GM13977 (cell line): Measurements from ENCODE around the gene DYRK1A.

ENCODE experiments used
- DNase-seq: peaks from one replicate; pipeline ENCODE4 v3.0.0; 2012; ENCODE audit warnings: low spot score
- CTCF ChIP-seq: IDR thresholded peaks from 2 replicates; pipeline ENCODE4 v1.5.1; 2012; ENCODE audit warnings: mild to moderate bottlenecking, control low read depth; ENCODE audit not compliant: insufficient read depth; ENCODE audit errors: extremely low read depth, missing control alignments
- in situ Hi-C: fragments of 300-500 bp; cut with MboI; formaldehyde crosslinking; loops from one replicate; pipeline ENCODE4 v1.12.0; 2022; ENCODE audit warnings: low sequenced_read_pairs, low pct_unique_long_range_greater_than_20kb, mixed read lengths, inconsistent platforms; ENCODE audit not compliant: unreplicated experiment

DYRK1A gene

GRCh38 chr21:37364722-37365121 is 1.9 kb upstream of the DYRK1A start:
- TF ChIP-seq CTCF = no peak
- in situ Hi-C loops = no loop called here
- peak; percentile 26 for DNase-seq

- no peak for DNase-seq
- in situ Hi-C loops = no loop called here
- no peak for TF ChIP-seq CTCF
Observed at GRCh38 chr21:37365517-37366481, 774 bp upstream of the DYRK1A start.

- in situ Hi-C loops = no loop called here
- DNase-seq = no peak
- no peak for TF ChIP-seq CTCF
Observed at GRCh38 chr21:37367336-37367702, 746 bp downstream of the DYRK1A start.

- no peak for TF ChIP-seq CTCF
- peak; percentile 48 for DNase-seq
- in situ Hi-C loops = no loop called here
Observed at GRCh38 chr21:37367703-37368540, 1.3 kb downstream of the DYRK1A start.

- in situ Hi-C loops = no loop called here
- no peak for TF ChIP-seq CTCF
- no peak for DNase-seq
Observed at GRCh38 chr21:37368541-37369279, 2.1 kb downstream of the DYRK1A start.

GRCh38 chr21:37369307-37369854 is 2.8 kb downstream of the DYRK1A start:
- in situ Hi-C loops = no loop called here
- DNase-seq = no peak
- no peak for TF ChIP-seq CTCF
